H9 (cell line): ENCODE measurements around the gene ANKRD12. TPM values are rescaled to one million over a fixed set of nuclear protein-coding genes. Genes with fewer than 3 reads are reported as not detected.

Experiments
- DNase-seq: peaks from one replicate; pipeline ENCODE4 v3.0.0-alpha.2; 2017
- H2AFZ ChIP-seq: one replicate; pipeline ENCODE4 v1.6.1; 2013; ENCODE audit warnings: mild to moderate bottlenecking, low read length, control low read depth, moderate library complexity
- H2AK5ac ChIP-seq: 2 replicates; pipeline ENCODE4 v1.6.1; 2013; ENCODE audit warnings: low read length, control low read depth, mixed read lengths; ENCODE audit not compliant: insufficient read length
- H2BK120ac ChIP-seq: one replicate; pipeline ENCODE4 v1.6.1; 2013; ENCODE audit warnings: low read depth, mild to moderate bottlenecking, low read length, control low read depth, inconsistent platforms; ENCODE audit not compliant: poor library complexity, severe bottlenecking
- H2BK12ac ChIP-seq: 2 replicates; pipeline ENCODE4 v1.6.1; 2013; ENCODE audit warnings: low read length, control low read depth, mixed read lengths, low read depth; ENCODE audit not compliant: insufficient read length
- H2BK15ac ChIP-seq: 2 replicates; pipeline ENCODE4 v1.6.1; 2013; ENCODE audit warnings: low read depth, low read length, control low read depth
- H2BK20ac ChIP-seq: one replicate; pipeline ENCODE4 v1.6.1; 2013; ENCODE audit warnings: low read depth, mild to moderate bottlenecking, low read length, control low read depth, inconsistent platforms; ENCODE audit not compliant: poor library complexity, severe bottlenecking
- H2BK5ac ChIP-seq: 2 replicates; pipeline ENCODE4 v1.6.1; 2013; ENCODE audit warnings: low read length, control low read depth, mixed read lengths; ENCODE audit not compliant: insufficient read length
- H3K14ac ChIP-seq: 2 replicates; pipeline ENCODE4 v1.6.1; 2013; ENCODE audit warnings: low read length, control low read depth; ENCODE audit not compliant: insufficient read depth
- H3K18ac ChIP-seq: 2 replicates; pipeline ENCODE4 v1.6.1; 2013; ENCODE audit warnings: low read depth, mild to moderate bottlenecking, mixed read lengths, low read length, control low read depth; ENCODE audit not compliant: insufficient read length
- H3K23ac ChIP-seq: 2 replicates; pipeline ENCODE4 v1.6.1; 2013; ENCODE audit warnings: low read length, control low read depth, mixed read lengths, low read depth; ENCODE audit not compliant: insufficient read length
- H3K23me2 ChIP-seq: 2 replicates; pipeline ENCODE4 v1.6.1; 2013; ENCODE audit warnings: low read depth, mild to moderate bottlenecking, mixed read lengths, low read length, control low read depth; ENCODE audit not compliant: insufficient read length, poor library complexity, severe bottlenecking
- H3K27ac ChIP-seq: 2 replicates; pipeline ENCODE4 v1.5.1; 2013; ENCODE audit warnings: low read length, control low read depth, mixed read lengths, low read depth; ENCODE audit not compliant: insufficient read length
- H3K27me3 ChIP-seq: 2 replicates; pipeline ENCODE4 v1.6.1; 2013; ENCODE audit warnings: low read length, control low read depth, inconsistent platforms; ENCODE audit not compliant: insufficient read depth
- H3K4ac ChIP-seq: 2 replicates; pipeline ENCODE4 v1.6.1; 2013; ENCODE audit warnings: low read depth, mild to moderate bottlenecking, control low read depth, inconsistent platforms, low read length, moderate library complexity
- H3K4me1 ChIP-seq: 2 replicates; pipeline ENCODE4 v1.6.1; 2013; ENCODE audit warnings: low read length, control low read depth, inconsistent platforms; ENCODE audit not compliant: insufficient read depth
- H3K4me2 ChIP-seq: 2 replicates; pipeline ENCODE4 v1.6.1; 2013; ENCODE audit warnings: low read length, control low read depth, mixed read lengths; ENCODE audit not compliant: insufficient read length, insufficient read depth
- H3K56ac ChIP-seq: 2 replicates; pipeline ENCODE4 v1.6.1; 2013; ENCODE audit warnings: low read depth, mild to moderate bottlenecking, mixed read lengths, low read length, control low read depth; ENCODE audit not compliant: insufficient read length
- H3K79me1 ChIP-seq: 2 replicates; pipeline ENCODE4 v1.6.1; 2013; ENCODE audit warnings: low read depth, mild to moderate bottlenecking, moderate library complexity, low read length, control low read depth, inconsistent platforms; ENCODE audit not compliant: insufficient read depth, poor library complexity, severe bottlenecking
- H3K79me2 ChIP-seq: 2 replicates; pipeline ENCODE4 v1.6.1; 2013; ENCODE audit warnings: low read length, control low read depth, inconsistent platforms; ENCODE audit not compliant: insufficient read depth
- H3K9ac ChIP-seq: 2 replicates; pipeline ENCODE4 v1.6.1; 2013; ENCODE audit warnings: low read length, control low read depth, mixed read lengths; ENCODE audit not compliant: insufficient read length; ENCODE audit errors: extremely low read depth
- H3K9me3 ChIP-seq: one replicate; pipeline ENCODE4 v1.6.1; 2013; ENCODE audit warnings: low read depth, low read length, inconsistent platforms; ENCODE audit not compliant: control insufficient read depth
- H3T11ph ChIP-seq: one replicate; pipeline ENCODE4 v1.6.1; 2013; ENCODE audit warnings: mild to moderate bottlenecking, low read length, control low read depth, inconsistent platforms
- H4K20me1 ChIP-seq: one replicate; pipeline ENCODE4 v1.6.1; 2013; ENCODE audit not compliant: control insufficient read depth, insufficient read length, insufficient read depth
- H4K5ac ChIP-seq: 2 replicates; pipeline ENCODE4 v1.6.1; 2013; ENCODE audit warnings: low read depth, mild to moderate bottlenecking, mixed read lengths, low read length, control low read depth; ENCODE audit not compliant: insufficient read length
- H4K8ac ChIP-seq: replicated peaks from 2 replicates; pipeline ENCODE4 v1.6.1; 2013; ENCODE audit warnings: low read length, control low read depth, mixed read lengths, low read depth; ENCODE audit not compliant: insufficient read length
- H4K91ac ChIP-seq: 2 replicates; pipeline ENCODE4 v1.6.1; 2013; ENCODE audit warnings: low read depth, mild to moderate bottlenecking, moderate library complexity, mixed read lengths, low read length, control low read depth; ENCODE audit not compliant: insufficient read length
- H3K27ac Mint-ChIP-seq, 3 experiments: 2 replicates in 2 of 3; 3 replicates in 1 of 3; pipeline ENCODE4 v1.8.0; 2020 to 2021; ENCODE audit warnings: mixed read lengths in 3 of 3, mild to moderate bottlenecking in 1 of 3, moderate library complexity in 1 of 3
- H3K27me3 Mint-ChIP-seq: 2 replicates; pipeline ENCODE4 v1.8.0; 2021; ENCODE audit warnings: low read depth, mild to moderate bottlenecking, moderate library complexity, mixed read lengths
- H3K36me3 Mint-ChIP-seq, 3 experiments: 2 replicates in 2 of 3; 3 replicates in 1 of 3; pipeline ENCODE4 v1.8.0; 2020 to 2021; ENCODE audit warnings: low read depth in 3 of 3, mixed read lengths in 3 of 3; ENCODE audit not compliant: insufficient read depth in 1 of 3
- H3K4me1 Mint-ChIP-seq, 2 experiments: 2 replicates each; pipeline ENCODE4 v1.8.0; 2020; ENCODE audit warnings: mixed read lengths in 2 of 2
- H3K4me3 Mint-ChIP-seq, 2 experiments: 2 replicates in 1 of 2; 3 replicates in 1 of 2; pipeline ENCODE4 v1.8.0; 2020 to 2021; ENCODE audit warnings: mild to moderate bottlenecking in 2 of 2, mixed read lengths in 2 of 2, moderate library complexity in 1 of 2
- H3K9me3 Mint-ChIP-seq, 2 experiments: 2 replicates in 1 of 2; 3 replicates in 1 of 2; pipeline ENCODE4 v1.8.0; 2020; ENCODE audit warnings: mild to moderate bottlenecking in 2 of 2, mixed read lengths in 2 of 2, moderate library complexity in 1 of 2
- WGBS: extraction: QIAGEN DNeasy Blood & Tissue Kit; methylation state at CpG from one replicate; pipeline ENCODE4 v1.1.7; 2013; ENCODE audit warnings: missing lambda C conversion rate, low lambda C conversion rate, mixed read lengths; ENCODE audit not compliant: insufficient read length; ENCODE audit errors: extremely low coverage; 5-methylcytosine and 5-hydroxymethylcytosine counted together
- total RNA-seq: library from RNA; stranded (reverse); gene quantifications from 2 replicates; pipeline ENCODE4 v1.2.1, GENCODE V29; 2021
- TF ChIP-seq, protein P1 (sequence below): fragments of 200-600 bp; sonication (generic); conservative IDR thresholded peaks from 3 replicates; pipeline ENCODE4 v1.8.0; 2021; ENCODE audit warnings: antibody characterized with exemption, mild to moderate bottlenecking

The ANKRD12 gene
- total RNA-seq, 1 experiment from 2014 or later: 38.9 TPM

- no peaks in the 10 kb centered on the region for H3K9me3 Mint-ChIP-seq
- Histone ChIP-seq H3K79me2 (peaks cover 64% of the 10 kb centered on the region), H3K27me3 (no peaks in the 10 kb centered on the region), H3K14ac (no peak overlapping the region), H3K27ac (no peak overlapping the region), H3K56ac (no peak overlapping the region), H3K4me1 (peaks cover 5% of the 10 kb centered on the region; the same call in 1 of the 2 replicates), H4K91ac (no peak overlapping the region), H3K9ac (peak overlapping the region; percentile 33), H4K8ac (no peak overlapping the region), H2BK120ac (no peak overlapping the region), H3K18ac (no peak overlapping the region), H2BK5ac (no peak overlapping the region), H3K4ac (no peak overlapping the region), H2BK12ac (no peak overlapping the region), H2AFZ (no peak overlapping the region), H2BK15ac (no peak overlapping the region), H4K20me1 (no peaks in the 10 kb centered on the region), H3K79me1 (peaks cover 3% of the 10 kb centered on the region), H2AK5ac (no peak overlapping the region), H4K5ac (no peak overlapping the region), H3K4me2 (peak overlapping the region; percentile 98), H3K23ac (no peak overlapping the region), H2BK20ac (no peak overlapping the region), H3K9me3 (no peaks in the 10 kb centered on the region), H3K23me2 (peaks cover 9% of the 10 kb centered on the region), H3T11ph (no peak overlapping the region)
- no CpG with 5 or more reads among the region's 1 CpG for WGBS
- peaks cover 7 to 28% (median 11%) of the 10 kb centered on the region in 3 experiments; a peak in 6 of 7 replicates for H3K36me3 Mint-ChIP-seq
- peaks cover 77 to 82% of the 10 kb centered on the region in 2 experiments for H3K4me1 Mint-ChIP-seq
- peak overlapping the region; percentile 10 to 96 (median 68); a peak in 5 of 7 replicates for H3K27ac Mint-ChIP-seq
- no peak for DNase-seq
- peak overlapping the region; percentile 87 to 94 for H3K4me3 Mint-ChIP-seq
- TF ChIP-seq, protein P1, sequence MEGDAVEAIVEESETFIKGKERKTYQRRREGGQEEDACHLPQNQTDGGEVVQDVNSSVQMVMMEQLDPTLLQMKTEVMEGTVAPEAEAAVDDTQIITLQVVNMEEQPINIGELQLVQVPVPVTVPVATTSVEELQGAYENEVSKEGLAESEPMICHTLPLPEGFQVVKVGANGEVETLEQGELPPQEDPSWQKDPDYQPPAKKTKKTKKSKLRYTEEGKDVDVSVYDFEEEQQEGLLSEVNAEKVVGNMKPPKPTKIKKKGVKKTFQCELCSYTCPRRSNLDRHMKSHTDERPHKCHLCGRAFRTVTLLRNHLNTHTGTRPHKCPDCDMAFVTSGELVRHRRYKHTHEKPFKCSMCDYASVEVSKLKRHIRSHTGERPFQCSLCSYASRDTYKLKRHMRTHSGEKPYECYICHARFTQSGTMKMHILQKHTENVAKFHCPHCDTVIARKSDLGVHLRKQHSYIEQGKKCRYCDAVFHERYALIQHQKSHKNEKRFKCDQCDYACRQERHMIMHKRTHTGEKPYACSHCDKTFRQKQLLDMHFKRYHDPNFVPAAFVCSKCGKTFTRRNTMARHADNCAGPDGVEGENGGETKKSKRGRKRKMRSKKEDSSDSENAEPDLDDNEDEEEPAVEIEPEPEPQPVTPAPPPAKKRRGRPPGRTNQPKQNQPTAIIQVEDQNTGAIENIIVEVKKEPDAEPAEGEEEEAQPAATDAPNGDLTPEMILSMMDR: no peak
- no peaks in the 10 kb centered on the region for H3K27me3 Mint-ChIP-seq
Measured at GRCh38 chr18:9106094-9106493, 30.5 kb upstream of the ANKRD12 start.
